GM04504 (cell line): ENCODE results near the gene PCGF1.

Experiments
- DNase-seq: peaks from one replicate; pipeline ENCODE4 v3.0.0-alpha.2; 2012; ENCODE audit warnings: low read depth

The PCGF1 gene

DNA sequence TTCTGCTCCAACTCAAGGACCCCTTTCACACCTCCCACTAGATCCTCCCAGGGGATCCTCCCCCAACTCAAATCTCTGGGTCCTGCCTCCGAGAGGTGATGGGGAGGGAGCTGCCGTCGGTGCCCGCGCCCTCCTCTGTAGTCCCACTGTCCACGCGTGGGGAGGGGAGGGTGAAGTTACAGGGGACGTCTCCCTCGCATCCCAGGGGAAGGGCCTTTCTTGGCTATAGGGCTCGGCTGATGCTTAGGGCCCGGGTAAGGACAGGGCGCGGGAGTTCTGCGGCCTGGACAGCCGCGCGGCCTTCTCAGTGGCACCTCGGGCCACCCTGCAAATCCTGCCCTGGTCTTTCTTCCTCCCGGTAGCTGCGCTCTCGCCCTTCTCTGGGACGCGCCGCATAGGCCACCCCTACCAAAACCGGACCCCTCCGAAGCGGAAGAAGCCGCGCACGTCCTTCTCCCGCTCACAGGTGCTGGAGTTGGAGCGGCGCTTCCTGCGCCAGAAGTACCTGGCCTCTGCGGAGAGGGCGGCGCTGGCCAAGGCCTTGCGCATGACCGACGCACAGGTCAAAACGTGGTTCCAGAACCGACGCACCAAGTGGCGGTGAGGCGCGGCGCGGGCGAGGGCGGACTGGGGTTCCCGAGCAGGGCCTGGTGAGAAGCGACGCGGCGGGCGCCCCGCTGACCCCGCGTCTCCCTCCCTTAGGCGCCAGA is 7.9 kb upstream of the PCGF1 start:
- no peak for DNase-seq

DNA sequence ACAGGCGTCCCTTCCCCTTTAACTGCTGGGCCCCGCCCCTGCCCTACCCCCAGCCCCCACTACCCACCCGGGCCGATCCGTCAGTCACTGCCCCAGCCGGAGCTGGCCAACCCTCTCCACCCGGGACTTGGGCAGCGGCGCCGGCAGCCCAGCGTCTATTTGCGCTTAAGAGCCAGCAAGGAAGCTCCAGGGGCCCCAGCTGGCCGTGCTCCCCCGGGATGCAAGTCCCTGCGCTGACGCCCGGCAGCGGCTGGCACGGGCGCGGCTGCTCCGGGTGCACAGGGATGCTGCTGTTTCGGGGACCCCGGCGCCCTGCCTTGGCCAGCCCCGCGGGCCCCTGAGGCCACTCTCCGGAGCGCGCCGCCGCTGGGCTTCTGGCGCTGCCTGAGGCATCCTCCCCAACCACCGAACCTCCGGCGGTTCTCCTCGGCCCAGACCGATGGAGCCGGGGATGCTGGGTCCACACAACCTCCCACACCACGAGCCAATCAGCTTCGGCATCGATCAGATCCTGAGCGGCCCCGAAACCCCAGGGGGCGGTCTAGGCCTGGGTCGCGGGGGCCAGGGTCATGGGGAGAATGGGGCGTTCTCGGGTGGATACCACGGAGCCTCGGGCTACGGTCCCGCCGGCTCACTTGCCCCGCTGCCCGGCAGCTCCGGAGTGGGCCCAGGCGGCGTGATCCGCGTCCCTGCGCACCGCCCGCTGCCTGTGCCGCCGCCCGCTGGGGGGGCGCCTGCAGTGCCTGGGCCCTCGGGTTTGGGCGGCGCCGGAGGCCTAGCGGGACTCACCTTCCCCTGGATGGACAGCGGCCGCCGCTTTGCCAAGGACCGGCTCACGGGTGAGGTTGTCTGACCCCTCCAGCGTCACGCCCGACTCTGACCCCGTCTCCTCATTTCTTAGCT is 7.1 kb upstream of the PCGF1 start, which contains the start of gene TLX2:
Gene TLX2 (plus strand): TSS at position 83 of the 903 bp plus-strand sequence. CDS start 357 bp downstream, at position 440.
- no peak for DNase-seq

- no peak for DNase-seq
These were observed 6.3 kb upstream of the PCGF1 start for GRCh38 chr2:74513605-74514367.

GRCh38 chr2:74512744-74513604 is 5.5 kb upstream of the PCGF1 start:
- no peak for DNase-seq

DNA sequence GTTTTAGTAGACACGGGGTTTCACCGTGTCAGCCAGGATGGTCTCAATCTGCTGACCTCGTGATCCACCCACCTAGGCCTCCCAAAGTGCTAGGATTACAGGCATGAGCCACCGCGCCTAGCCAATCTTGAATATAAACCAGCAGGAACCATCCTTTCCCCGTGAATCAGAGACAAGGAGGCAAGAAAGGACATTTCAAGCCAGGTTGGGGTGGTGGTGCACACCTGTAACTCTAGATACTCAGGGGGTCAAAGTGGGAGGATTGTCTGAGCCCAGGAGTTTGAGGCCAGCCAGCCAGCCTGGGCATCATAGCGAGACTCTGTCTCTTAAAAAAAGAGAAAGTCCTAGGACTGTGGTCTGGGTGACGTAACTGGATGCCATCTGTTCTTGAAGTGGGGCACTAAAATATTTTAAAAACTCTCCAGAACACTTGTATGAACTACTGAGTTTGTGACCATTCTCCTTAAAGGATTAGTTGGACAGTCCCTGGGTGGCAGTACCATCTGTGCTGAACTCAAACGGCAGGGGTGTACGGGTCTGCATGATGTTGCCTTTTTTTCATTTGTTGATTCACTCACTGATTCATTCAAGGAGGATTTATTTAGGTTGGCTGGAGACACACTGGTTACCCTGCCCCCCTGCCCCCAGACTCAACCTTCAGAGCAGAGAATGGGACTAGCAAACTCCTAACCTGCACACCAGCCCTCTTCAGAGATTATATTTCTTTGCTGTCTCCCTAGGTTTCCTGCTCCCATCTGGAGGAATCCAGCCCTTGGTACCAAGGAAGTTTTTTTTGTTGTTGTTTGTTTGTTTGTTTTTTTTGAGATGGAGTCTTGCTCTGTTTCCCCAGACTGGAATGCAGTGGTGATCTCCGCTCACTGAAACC is 3.9 kb upstream of the PCGF1 start:
- no peak for DNase-seq

DNA sequence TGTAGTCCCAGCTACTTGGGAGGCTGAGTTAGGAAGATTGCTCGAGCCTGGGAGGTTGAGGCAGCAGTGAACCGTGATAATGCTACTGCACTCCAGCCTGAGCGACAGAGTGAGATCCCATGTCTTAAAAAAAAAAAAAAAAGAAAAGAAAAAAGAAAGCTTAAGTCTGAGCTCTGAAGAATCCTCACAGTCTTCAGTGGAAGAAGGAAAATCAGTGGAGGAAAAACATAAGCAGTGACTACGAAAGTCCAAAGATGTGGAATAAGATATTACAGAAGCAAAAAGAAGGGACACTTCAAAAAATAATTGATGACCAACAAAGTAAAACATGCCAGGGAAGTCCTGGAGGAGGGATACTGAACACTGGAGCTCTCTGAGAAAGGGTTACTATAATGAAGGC is 2.8 kb upstream of the PCGF1 start:
- DNase-seq = no peak

DNA sequence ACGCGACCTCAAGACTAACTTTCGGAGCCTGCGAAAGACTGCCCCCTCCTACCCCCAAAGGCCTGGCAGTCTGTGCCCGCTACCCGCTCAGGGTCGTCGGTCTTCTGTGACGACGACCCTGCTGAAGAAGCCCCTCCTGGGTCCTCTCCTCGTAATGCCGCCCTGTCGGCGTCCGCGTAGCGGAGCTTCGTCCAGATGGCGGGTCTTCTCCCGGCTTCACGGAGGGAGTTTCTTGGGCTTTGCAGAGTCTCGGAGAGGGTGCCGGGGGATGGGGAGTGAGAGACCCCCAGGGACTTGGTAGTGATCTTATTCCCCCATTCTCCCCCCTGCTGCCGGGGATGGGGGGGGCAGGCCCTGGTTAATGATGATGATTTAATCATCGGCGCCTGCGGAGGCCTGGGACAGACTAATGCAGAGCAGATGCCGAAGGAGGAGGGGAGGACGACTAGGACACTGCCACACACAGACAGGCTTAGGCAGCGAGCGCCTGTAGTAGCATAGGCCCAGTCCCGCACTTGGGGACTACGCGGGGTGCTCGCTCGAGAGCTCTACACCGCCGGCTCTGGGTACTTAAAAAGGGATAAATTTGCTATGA is 528 bp upstream of the PCGF1 start:
- DNase-seq = peak; percentile 57

DNA sequence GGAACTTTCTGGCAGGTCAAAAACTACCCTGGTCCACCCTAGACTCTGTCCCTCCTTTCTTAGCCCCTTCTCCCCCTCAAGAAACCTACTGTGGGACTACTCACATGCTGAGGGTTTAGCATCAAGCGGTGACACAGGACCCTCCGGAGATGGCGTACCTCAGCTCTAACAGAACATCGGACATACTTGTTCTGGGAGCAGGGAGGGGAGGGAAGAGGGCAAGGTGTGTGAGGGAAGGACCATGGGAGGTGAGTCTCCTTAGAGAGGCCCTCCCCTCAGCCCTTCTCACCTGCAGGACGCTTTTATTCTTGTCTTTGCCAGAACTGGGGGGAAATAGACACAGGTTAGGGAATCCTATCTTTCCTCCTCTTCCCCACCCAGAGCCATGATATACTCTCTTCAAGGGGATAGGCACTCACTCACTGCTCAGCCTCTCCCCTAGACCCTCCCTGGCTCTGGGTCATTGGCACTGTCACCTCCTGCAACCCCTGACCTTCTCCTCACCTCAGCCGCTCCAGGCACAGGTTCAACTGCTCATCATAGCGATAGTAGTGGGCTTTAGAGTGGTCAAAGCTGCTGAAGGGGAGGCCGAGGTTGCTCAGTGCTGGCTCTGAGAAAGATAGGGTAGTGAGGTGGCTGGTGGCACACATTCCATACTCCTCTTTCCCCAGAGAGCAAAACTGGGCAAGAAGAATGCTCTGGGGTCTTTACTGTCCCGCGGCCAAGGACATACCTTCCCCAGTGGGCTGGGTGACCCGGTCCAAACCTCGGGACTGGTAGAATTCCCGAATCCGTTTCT is 1.8 kb downstream of the PCGF1 start:
- no peak for DNase-seq

- DNase-seq = no peak
These were observed 2.9 kb downstream of the PCGF1 start for GRCh38 chr2:74504591-74504990.

DNA sequence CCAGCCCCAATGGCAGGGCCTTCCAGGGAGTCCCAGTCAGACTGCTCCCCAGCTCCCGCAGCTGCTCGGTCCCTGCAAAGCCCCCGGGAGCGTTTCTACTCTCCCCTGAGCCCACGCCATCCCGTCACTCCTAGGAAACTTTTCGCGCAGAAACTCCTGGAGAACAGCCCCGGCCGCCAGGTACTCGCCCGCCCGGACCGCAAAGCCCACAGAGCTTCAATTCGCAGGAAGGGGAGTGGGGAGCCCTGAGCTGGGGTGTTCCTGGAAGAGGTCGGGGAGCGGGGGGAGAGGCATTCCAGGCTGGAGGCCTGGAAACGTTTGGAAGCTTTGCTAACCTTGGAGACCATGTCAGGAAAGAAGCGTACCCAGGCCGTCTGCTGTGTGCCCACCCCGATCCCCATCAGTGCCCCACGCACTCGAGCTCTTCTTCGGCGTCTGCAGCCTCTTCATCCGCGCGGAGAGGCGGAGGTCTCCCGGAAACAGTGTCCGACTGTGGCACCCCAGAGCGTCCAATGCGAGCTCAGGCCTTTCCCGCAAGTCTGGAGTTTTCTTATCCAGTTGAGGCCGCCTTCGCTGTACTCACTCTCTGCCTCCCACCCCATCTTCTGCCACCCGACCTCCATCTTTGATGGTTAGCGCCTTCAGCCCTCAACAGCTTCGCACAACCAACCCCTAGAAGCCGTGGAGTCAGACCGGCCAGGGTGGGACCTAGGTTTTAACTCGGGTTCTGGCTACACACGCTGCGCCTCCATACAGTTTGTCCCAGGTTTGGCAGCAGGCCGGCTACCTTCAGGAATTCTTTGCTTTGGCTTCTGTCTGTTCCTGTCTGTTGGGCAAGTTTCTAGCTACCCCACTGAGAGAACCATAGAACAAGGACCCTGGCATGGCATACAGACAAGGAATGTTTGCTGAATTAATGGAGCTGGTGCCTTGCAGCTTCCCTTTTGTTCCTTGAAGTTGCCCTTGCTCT is 3.7 kb downstream of the PCGF1 start:
- DNase-seq = no peak

GRCh38 chr2:74502720-74503505 is 4.6 kb downstream of the PCGF1 start:
- peak; percentile 59 for DNase-seq

GRCh38 chr2:74502147-74502719 is 5.3 kb downstream of the PCGF1 start:
- DNase-seq = no peak

GRCh38 chr2:74501335-74502071 is 6.0 kb downstream of the PCGF1 start:
- no peak for DNase-seq

DNA sequence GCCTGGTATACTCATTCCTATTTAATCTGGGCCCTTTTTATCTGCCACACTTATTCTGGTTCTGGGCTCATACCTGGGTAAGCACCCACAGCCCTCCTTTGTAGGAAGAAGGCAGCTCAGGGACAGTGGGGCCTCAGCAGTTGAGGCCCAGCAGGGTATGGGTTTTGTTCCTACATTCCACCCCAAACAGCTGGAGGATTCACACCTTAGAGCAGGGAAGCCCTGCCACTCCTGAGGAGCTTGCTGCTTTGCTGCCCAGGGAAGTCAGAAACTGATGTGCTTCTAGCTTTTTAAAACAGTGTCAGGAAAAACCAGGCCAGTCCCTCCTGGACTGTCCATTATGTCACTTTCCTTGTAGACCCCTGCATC is 6.9 kb downstream of the PCGF1 start:
- no peak for DNase-seq

- no peak for DNase-seq
These were observed 7.4 kb downstream of the PCGF1 start for GRCh38 chr2:74499940-74500577.
